Retina (tissue), 1 donor: ENCODE results near the gene OR52I2.

Experiments
- DNase-seq: peaks from one replicate; pipeline ENCODE4 v3.0.0-alpha.2; 2016

The OR52I2 gene

GRCh38 chr11:4581443-4581842 is at the start of gene OR52I2:
TSS of gene OR52I2 (plus strand) at chr11:4581743.
- no peak for DNase-seq

- peak; percentile 19 for DNase-seq
These were observed 41.8 kb upstream of the OR52I2 start for GRCh38 chr11:4539603-4540219.

GRCh38 chr11:4541071-4541470 is 40.5 kb upstream of the OR52I2 start:
- no peak for DNase-seq

GRCh38 chr11:4543561-4543960 is 38.0 kb upstream of the OR52I2 start:
- DNase-seq = no peak

GRCh38 chr11:4544891-4545290 is 36.7 kb upstream of the OR52I2 start, which contains the start of gene OR52M1:
TSS of gene OR52M1 (plus strand) at chr11:4545191. CDS start at chr11:4545191, 0 bp downstream.
- DNase-seq = no peak

GRCh38 chr11:4546878-4547277 is 34.7 kb upstream of the OR52I2 start:
- DNase-seq = no peak

- no peak for DNase-seq
These were observed 34.1 kb upstream of the OR52I2 start for GRCh38 chr11:4547416-4547815.

- DNase-seq = no peak
These were observed 30.1 kb upstream of the OR52I2 start for GRCh38 chr11:4551346-4551979.

GRCh38 chr11:4559527-4560440 is 21.8 kb upstream of the OR52I2 start:
- DNase-seq = no peak

GRCh38 chr11:4560467-4560866 is 21.1 kb upstream of the OR52I2 start:
- no peak for DNase-seq

GRCh38 chr11:4565371-4565770 is 16.2 kb upstream of the OR52I2 start:
- DNase-seq = no peak

GRCh38 chr11:4569075-4569474 is 12.5 kb upstream of the OR52I2 start:
- no peak for DNase-seq

- DNase-seq = no peak
These were observed 4.7 kb upstream of the OR52I2 start for GRCh38 chr11:4576880-4577279.

GRCh38 chr11:4577761-4578160 is 3.8 kb upstream of the OR52I2 start:
- no peak for DNase-seq

GRCh38 chr11:4578624-4579023 is 2.9 kb upstream of the OR52I2 start:
- DNase-seq = no peak

GRCh38 chr11:4580124-4580523 is 1.4 kb upstream of the OR52I2 start:
- no peak for DNase-seq

- no peak for DNase-seq
These were observed 7.5 kb downstream of the OR52I2 start for GRCh38 chr11:4589017-4589416.

- DNase-seq = no peak
These were observed 12.2 kb downstream of the OR52I2 start, which contains the start of gene OR52I1 for GRCh38 chr11:4593739-4594138. TSS of gene OR52I1 (plus strand) at chr11:4594039. CDS start at chr11:4594039, 0 bp downstream.

GRCh38 chr11:4605057-4605456 is 23.5 kb downstream of the OR52I2 start:
- DNase-seq = no peak

- DNase-seq = no peak
These were observed 24.9 kb downstream of the OR52I2 start for GRCh38 chr11:4606231-4607015.

- DNase-seq = no peak
These were observed 25.6 kb downstream of the OR52I2 start for GRCh38 chr11:4607096-4607495.

- DNase-seq = peak; percentile 94
These were observed 26.5 kb downstream of the OR52I2 start, which contains the start of gene TRIM68 for GRCh38 chr11:4607781-4608666. TSS of gene TRIM68 (minus strand) at chr11:4608231. CDS start at chr11:4605504, 2,727 bp downstream.
